IMR-90 (cell line): Measurements from ENCODE around the gene PSMD12. TPM values are rescaled to one million over a fixed set of nuclear protein-coding genes. Genes with fewer than 3 reads are reported as not detected.
"Not testable (repeated sequence)": the region's sequence is repeated elsewhere in the genome, so short reads cannot be mapped to it uniquely, and the experiment has no call there.

Experiments used
- ATAC-seq: fragments of 200-7000 bp; cut with Tn5 transposase; 2 replicates; pipeline ENCODE4 v1.9.1; 2020; ENCODE audit warnings: low read depth, mild to moderate bottlenecking, moderate library complexity
- BruUV-seq: library from RNA; stranded (reverse); fragments of 400-500 nt; replicated peaks from 2 replicates; lab custom pipeline; 2021; lab: Mats Ljungman, UMichigan
- CTCF ChIA-PET: fragments of 300-600 bp; formaldehyde crosslinking; extraction: SDS; loops from one replicate; lab custom pipeline; 2021; ENCODE audit warnings: antibody characterized with exemption; lab: Yijun Ruan, JAX
- POLR2A ChIA-PET: fragments of 300-600 bp; sonication (Branson Sonifier 250); formaldehyde crosslinking; loops from one replicate; lab custom pipeline; 2022; ENCODE audit warnings: antibody characterized with exemption; ENCODE audit not compliant: unreplicated experiment; lab: Charles Lee
- DNase-seq: peaks from one replicate; pipeline ENCODE4 v3.0.0; 2013
- H2AFZ ChIP-seq: replicated peaks from 2 replicates; pipeline ENCODE3; 2013; ENCODE audit warnings: low read length, mild to moderate bottlenecking; ENCODE audit not compliant: poor library complexity
- H2AK5ac ChIP-seq: 2 replicates; pipeline ENCODE4 v1.6.1; 2013; ENCODE audit warnings: low read depth, low read length, inconsistent platforms
- H2AK9ac ChIP-seq: replicated peaks from 2 replicates; pipeline ENCODE3; 2013; ENCODE audit warnings: mild to moderate bottlenecking, low read depth, low read length, moderate library complexity; ENCODE audit not compliant: poor library complexity
- H2BK120ac ChIP-seq: 2 replicates; pipeline ENCODE4 v1.6.1; 2013; ENCODE audit warnings: low read depth, low read length, inconsistent platforms
- H2BK15ac ChIP-seq: 3 replicates; pipeline ENCODE4 v1.6.1; 2013; ENCODE audit warnings: low read depth, low read length, inconsistent platforms
- H2BK20ac ChIP-seq: 2 replicates; pipeline ENCODE4 v1.6.1; 2013; ENCODE audit warnings: low read depth, mild to moderate bottlenecking, inconsistent platforms, low read length, moderate library complexity
- H2BK5ac ChIP-seq: 2 replicates; pipeline ENCODE4 v1.6.1; 2013; ENCODE audit warnings: mild to moderate bottlenecking, low read depth, low read length, inconsistent platforms; ENCODE audit not compliant: poor library complexity, severe bottlenecking
- H3K14ac ChIP-seq: replicated peaks from 2 replicates; pipeline ENCODE4 v1.6.1; 2013; ENCODE audit warnings: low read depth, low read length, inconsistent platforms
- H3K18ac ChIP-seq: 2 replicates; pipeline ENCODE4 v1.6.1; 2013; ENCODE audit warnings: low read depth, low read length, control low read depth
- H3K23ac ChIP-seq: 2 replicates; pipeline ENCODE4 v1.6.1; 2013; ENCODE audit warnings: low read depth, low read length, inconsistent platforms
- H3K27ac ChIP-seq: 2 replicates; pipeline ENCODE4 v1.5.1; 2013; ENCODE audit warnings: mild to moderate bottlenecking, control low read depth, low read length; ENCODE audit not compliant: insufficient read depth
- H3K27me3 ChIP-seq: 2 replicates; pipeline ENCODE4 v1.6.1; 2013; ENCODE audit warnings: low read length; ENCODE audit not compliant: control insufficient read depth, insufficient read depth
- H3K36me3 ChIP-seq: 2 replicates; pipeline ENCODE4 v1.6.1; 2013; ENCODE audit warnings: low read length, mixed read lengths; ENCODE audit not compliant: control insufficient read depth, insufficient read depth
- H3K4ac ChIP-seq: 2 replicates; pipeline ENCODE4 v1.6.1; 2013; ENCODE audit warnings: low read depth, low read length, inconsistent platforms
- H3K4me1 ChIP-seq: 2 replicates; pipeline ENCODE4 v1.6.1; 2013; ENCODE audit warnings: low read length, mixed read lengths; ENCODE audit not compliant: control insufficient read depth, insufficient read depth
- H3K4me2 ChIP-seq: 2 replicates; pipeline ENCODE4 v1.6.1; 2013; ENCODE audit warnings: low read depth, mild to moderate bottlenecking, control low read depth, low read length, moderate library complexity
- H3K4me3 ChIP-seq: 2 replicates; pipeline ENCODE4 v1.5.1; 2013; ENCODE audit warnings: low read depth, mild to moderate bottlenecking, control low read depth, low read length, moderate library complexity; ENCODE audit not compliant: insufficient read depth
- H3K56ac ChIP-seq: 2 replicates; pipeline ENCODE4 v1.6.1; 2013; ENCODE audit warnings: low read length, inconsistent platforms; ENCODE audit not compliant: insufficient read depth; ENCODE audit errors: extremely low read depth
- H3K79me1 ChIP-seq, 2 experiments: 2 replicates each; pipeline ENCODE4 v1.6.1; 2013; ENCODE audit warnings: low read length in 2 of 2, inconsistent platforms in 1 of 2, low read depth in 1 of 2
- H3K9ac ChIP-seq: 2 replicates; pipeline ENCODE4 v1.6.1; 2013; ENCODE audit warnings: low read depth, low read length, control low read depth
- H3K9me1 ChIP-seq: 2 replicates; pipeline ENCODE4 v1.6.1; 2013; ENCODE audit warnings: low read length, inconsistent platforms; ENCODE audit not compliant: insufficient read depth
- H3K9me3 ChIP-seq: 2 replicates; pipeline ENCODE4 v1.6.1; 2013; ENCODE audit warnings: low read length; ENCODE audit not compliant: control insufficient read depth, insufficient read depth
- H4K20me1 ChIP-seq: 2 replicates; pipeline ENCODE4 v1.6.1; 2013; ENCODE audit warnings: low read length, inconsistent platforms; ENCODE audit not compliant: insufficient read depth
- H4K5ac ChIP-seq: 2 replicates; pipeline ENCODE4 v1.6.1; 2013; ENCODE audit warnings: mild to moderate bottlenecking, low read depth, low read length, control low read depth
- H4K8ac ChIP-seq, 2 experiments: 2 replicates each; pipeline ENCODE4 v1.6.1; 2013; ENCODE audit warnings: low read depth in 2 of 2, low read length in 2 of 2, control low read depth in 1 of 2, inconsistent platforms in 1 of 2
- H4K91ac ChIP-seq: 2 replicates; pipeline ENCODE4 v1.6.1; 2013; ENCODE audit warnings: low read depth, low read length, inconsistent platforms; ENCODE audit not compliant: insufficient read depth
- WGBS, 2 experiments: methylation state at CpG; one replicate each; pipeline versions ENCODE4 v1.1.5 to v1.1.7; 2013; ENCODE audit warnings: missing lambda C conversion rate in 2 of 2; ENCODE audit not compliant: insufficient read length in 1 of 2; ENCODE audit errors: extremely low coverage in 2 of 2; 5-methylcytosine and 5-hydroxymethylcytosine counted together
- dilution Hi-C: fragments of 300-500 bp; cut with HindIII; formaldehyde crosslinking; loops from one replicate; pipeline ENCODE4 v1.14.3; 2018; ENCODE audit warnings: low sequenced_read_pairs; ENCODE audit not compliant: unreplicated experiment
- in situ Hi-C: fragments of 300-500 bp; cut with MboI; formaldehyde crosslinking; loops from 3 replicates; pipeline ENCODE4 v1.14.3; 2019; ENCODE audit warnings: low sequenced_read_pairs, inconsistent platforms, mixed read lengths
- intact Hi-C: fragments of 100-400 bp; cut with micrococcal nuclease; formaldehyde crosslinking; loops from 2 replicates; pipeline ENCODE4 v1.10.0; 2022
- polyA plus RNA-seq, 3 experiments: library from polyadenylated mRNA; depleted of rRNA; stranded (reverse); fragments of >200 nt; gene quantifications; 2 replicates each; pipeline ENCODE4 v1.2.3, GENCODE V29; 2012; ENCODE audit warnings: low replicate concordance in 1 of 3
- total RNA-seq: library from RNA; depleted of rRNA; stranded (reverse); fragments of >200 nt; gene quantifications from 2 replicates; pipeline ENCODE4 v1.2.3, GENCODE V29; 2012

The PSMD12 gene
- total and polyA plus RNA-seq, 2 of the 4 experiments (the other 2 are of a cell fraction) = 17.9 to 39.7 TPM

GRCh38 chr17:67305446-67306235, 60.7 kb downstream of the PSMD12 start:
- ATAC-seq, BruUV-seq, H2BK120ac ChIP-seq, H3K18ac ChIP-seq, H3K27ac ChIP-seq, H2BK5ac ChIP-seq, in situ Hi-C loops, H3K23ac ChIP-seq, dilution Hi-C loops, H2BK20ac ChIP-seq, H3K27me3 ChIP-seq, H3K79me1 ChIP-seq, H3K9me3 ChIP-seq, H4K20me1 ChIP-seq, H3K9ac ChIP-seq, H3K56ac ChIP-seq, H3K14ac ChIP-seq, H4K91ac ChIP-seq, H3K4me2 ChIP-seq, POLR2A ChIA-PET, intact Hi-C loops, H2AK9ac ChIP-seq, H3K4me3 ChIP-seq, H4K5ac ChIP-seq, H2BK15ac ChIP-seq, H2AK5ac ChIP-seq, H3K4me1 ChIP-seq, DNase-seq, H2AFZ ChIP-seq, H3K9me1 ChIP-seq, H3K4ac ChIP-seq, H3K36me3 ChIP-seq, H4K8ac ChIP-seq: not testable (repeated sequence)
- CTCF ChIA-PET = interaction anchor here (0.6 to 0.8 kb wide), 2 partner anchors 16 to 103 kb away, joined by 3 read pairs; no protein-coding TSS in a partner anchor
- WGBS, 2 experiments = no CpG with 5 or more reads among the region's 10 CpGs
